HEK293 (cell line): ENCODE measurements around the gene ZNF652.

Source experiments
- CTCF ChIP-seq: fragments of 450-650 bp; formaldehyde crosslinking; IDR thresholded peaks from 2 replicates; pipeline ENCODE4 v1.5.1; 2016; ENCODE audit warnings: missing biosample characterization, missing genetic modification characterization
- MZF1 ChIP-seq: fragments of 450-650 bp; formaldehyde crosslinking; IDR thresholded peaks from 2 replicates; pipeline ENCODE4 v1.5.1; 2017; ENCODE audit warnings: missing biosample characterization, missing genetic modification characterization, borderline replicate concordance
- PATZ1 ChIP-seq: fragments of 450-650 bp; formaldehyde crosslinking; IDR thresholded peaks from 2 replicates; pipeline ENCODE4 v1.5.1; 2016; ENCODE audit warnings: missing biosample characterization, missing genetic modification characterization
- SP2 ChIP-seq: fragments of 450-650 bp; formaldehyde crosslinking; IDR thresholded peaks from 2 replicates; pipeline ENCODE4 v1.5.1; 2016; ENCODE audit warnings: missing biosample characterization, missing genetic modification characterization
- ZNF146 ChIP-seq: fragments of 450-650 bp; formaldehyde crosslinking; IDR thresholded peaks from 2 replicates; pipeline ENCODE4 v1.5.1; 2016; ENCODE audit warnings: missing biosample characterization, missing genetic modification characterization
- ZNF274 ChIP-seq, 2 experiments: fragments of 200-500 bp in 1 of 2; fragments of 450-650 bp in 1 of 2; sonication (Bioruptor generic) in 1 of 2; formaldehyde crosslinking in 1 of 2; IDR thresholded peaks; 2 replicates each; pipeline versions ENCODE4 v1.5.1 to v1.6.1; 2014 to 2016; ENCODE audit warnings: borderline replicate concordance in 1 of 2, inconsistent platforms in 1 of 2, low read length in 1 of 2, missing biosample characterization in 1 of 2, missing genetic modification characterization in 1 of 2
- ZNF610 ChIP-seq: fragments of 450-650 bp; formaldehyde crosslinking; IDR thresholded peaks from 2 replicates; pipeline ENCODE4 v1.5.1; 2016; ENCODE audit warnings: missing biosample characterization, missing genetic modification characterization, borderline replicate concordance
- ZNF660 ChIP-seq: fragments of 450-650 bp; IDR thresholded peaks from 2 replicates; pipeline ENCODE4 v1.5.1; 2018; ENCODE audit warnings: missing biosample characterization, mild to moderate bottlenecking, missing genetic modification characterization
- ZNF837 ChIP-seq: fragments of 450-650 bp; formaldehyde crosslinking; IDR thresholded peaks from 2 replicates; pipeline ENCODE4 v1.5.1; 2016; ENCODE audit warnings: missing biosample characterization, missing genetic modification characterization
- ZNF843 ChIP-seq: fragments of 450-650 bp; formaldehyde crosslinking; IDR thresholded peaks from 2 replicates; pipeline ENCODE4 v1.5.1; 2016; ENCODE audit warnings: missing biosample characterization, missing genetic modification characterization

- TF ChIP-seq CTCF (tag by site-specific recombination) (no peak), MZF1 (no peak), PATZ1 (tag by site-specific recombination) (no peak), ZNF660 (no peak), ZNF837 (tag by site-specific recombination) (no peak), SP2 (no peak), ZNF274 (IDR thresholded peaks at IDR 0.05; ENCODE audit: low read length) (no peak), ZNF274 (tag by site-specific recombination; IDR thresholded peaks at IDR 0.05; ENCODE audit: borderline replicate concordance) (no peak), ZNF843 (no peak), ZNF610 (tag by site-specific recombination) (no peak), ZNF146 (tag by site-specific recombination) (no peak)
Measured at GRCh38 chr17:49359990-49360795, 1.9 kb downstream of the ZNF652 start.
